ENCODE data around the gene PURA.

PURA gene

DNA sequence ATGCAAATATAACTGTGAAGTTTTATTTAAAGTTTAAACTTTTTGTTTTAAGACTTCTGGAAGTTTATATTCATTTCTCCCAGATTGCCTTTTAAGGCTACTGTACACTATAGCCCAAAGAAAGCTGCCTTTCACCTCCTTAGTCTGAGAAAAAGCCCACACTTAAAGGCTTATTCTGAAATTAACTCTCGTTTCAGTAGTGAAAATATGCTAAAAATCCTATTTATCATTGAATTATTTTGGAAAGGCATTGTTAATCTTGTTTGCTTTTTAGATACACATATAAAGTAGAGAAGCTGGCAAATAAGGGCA, 3.3 kb upstream of the PURA start:
- no peak for FAIRE-seq

DNA sequence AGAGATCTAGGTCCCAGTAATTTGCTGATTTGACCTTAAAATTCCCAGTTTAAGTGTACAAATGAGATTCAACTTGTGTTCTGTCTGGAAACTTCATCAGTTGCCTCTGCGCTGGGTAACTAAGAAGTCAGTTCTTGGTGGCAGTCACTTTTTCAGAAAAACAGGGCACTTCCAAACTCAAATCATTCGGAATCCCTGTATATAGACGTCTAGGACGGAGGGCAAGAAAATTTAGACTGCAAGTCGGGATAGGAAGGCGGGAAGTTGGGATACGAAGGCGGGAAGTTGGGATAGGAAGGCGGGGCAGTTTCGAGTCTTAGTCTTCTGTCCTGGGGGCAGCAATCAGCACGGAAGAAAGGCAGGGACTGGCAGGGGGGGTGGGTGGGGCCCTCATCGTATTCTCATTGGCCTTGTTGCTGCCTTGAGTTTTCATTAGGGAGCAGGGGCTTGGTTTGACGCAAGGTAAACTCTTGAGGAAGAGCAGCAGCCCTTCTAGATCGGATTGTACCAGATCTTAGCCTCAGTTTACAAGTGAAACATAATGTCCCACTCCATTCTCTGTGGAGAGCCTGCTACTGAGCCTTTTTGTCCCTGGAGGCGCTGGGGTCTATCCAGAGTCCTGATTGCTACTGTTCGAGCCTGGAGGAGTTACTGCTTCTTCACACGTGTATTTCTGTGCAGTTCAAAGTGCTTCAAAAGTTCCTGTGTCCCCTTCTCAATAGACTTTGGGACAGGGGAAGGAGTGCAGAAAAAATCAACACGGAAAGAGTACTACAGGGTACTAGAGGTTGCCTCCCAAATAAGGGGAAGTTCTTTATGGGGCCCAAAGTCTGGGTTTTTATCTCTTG, 2.7 kb upstream of the PURA start:
- no peak for FAIRE-seq

DNA sequence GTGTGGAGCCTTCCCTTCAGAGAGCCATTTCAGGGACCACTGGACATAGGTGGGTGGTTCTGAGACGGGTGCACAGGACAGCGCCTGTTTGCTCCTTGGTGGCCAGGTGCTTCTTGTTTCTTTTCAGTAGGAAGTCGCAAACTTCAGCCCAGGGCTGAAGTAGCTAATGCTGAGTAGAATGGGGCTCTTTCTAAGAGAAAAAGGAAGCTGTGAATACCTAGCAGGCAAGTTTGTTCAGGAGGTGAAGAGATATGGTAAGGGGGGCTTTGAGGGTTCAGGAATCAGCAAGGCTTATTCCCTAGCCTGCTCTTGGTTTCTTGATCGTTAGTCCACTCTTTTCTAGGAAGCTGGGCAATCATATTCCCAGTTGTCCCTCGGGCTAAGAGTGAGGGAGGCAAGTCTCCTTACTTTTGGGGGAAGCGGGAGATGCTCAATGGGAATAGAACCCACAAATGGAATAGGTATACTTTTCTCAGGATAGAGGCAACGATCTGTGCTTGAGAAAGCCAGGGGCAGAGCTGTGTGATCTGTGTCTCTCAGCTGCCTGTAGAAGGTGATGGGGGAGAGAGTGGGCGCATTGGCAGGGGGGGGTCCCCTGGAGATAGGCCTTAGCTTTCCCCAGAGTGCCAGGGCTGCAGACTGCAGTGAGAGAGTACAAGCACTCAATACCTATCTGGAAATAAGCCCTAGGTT, 1.9 kb upstream of the PURA start:
- FAIRE-seq = no peak

DNA sequence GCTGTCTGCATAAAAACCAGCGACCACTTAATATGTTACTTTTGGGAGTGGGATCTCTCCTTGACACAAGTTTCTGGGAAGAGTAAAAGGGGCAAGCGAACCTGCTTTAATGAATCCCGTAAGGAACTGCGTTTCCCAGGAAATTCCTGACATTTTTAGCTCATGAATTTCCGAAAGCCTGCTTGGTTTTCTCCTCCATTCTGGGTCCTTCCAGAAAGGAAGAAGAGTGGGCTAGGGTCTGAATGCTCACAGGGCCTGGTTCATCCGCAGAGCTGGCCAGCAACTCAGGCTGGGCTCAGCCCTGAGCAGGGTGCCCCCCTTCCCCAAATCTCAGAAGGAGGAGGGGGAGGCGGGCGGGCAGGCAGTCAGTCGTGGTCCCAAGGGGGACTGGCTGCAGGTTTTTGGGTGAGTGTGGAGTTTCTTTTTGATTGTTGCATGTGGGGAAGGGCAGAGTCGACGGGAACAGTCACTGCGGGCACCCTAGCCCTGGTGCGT, 1.2 kb upstream of the PURA start:
- FAIRE-seq = no peak

DNA sequence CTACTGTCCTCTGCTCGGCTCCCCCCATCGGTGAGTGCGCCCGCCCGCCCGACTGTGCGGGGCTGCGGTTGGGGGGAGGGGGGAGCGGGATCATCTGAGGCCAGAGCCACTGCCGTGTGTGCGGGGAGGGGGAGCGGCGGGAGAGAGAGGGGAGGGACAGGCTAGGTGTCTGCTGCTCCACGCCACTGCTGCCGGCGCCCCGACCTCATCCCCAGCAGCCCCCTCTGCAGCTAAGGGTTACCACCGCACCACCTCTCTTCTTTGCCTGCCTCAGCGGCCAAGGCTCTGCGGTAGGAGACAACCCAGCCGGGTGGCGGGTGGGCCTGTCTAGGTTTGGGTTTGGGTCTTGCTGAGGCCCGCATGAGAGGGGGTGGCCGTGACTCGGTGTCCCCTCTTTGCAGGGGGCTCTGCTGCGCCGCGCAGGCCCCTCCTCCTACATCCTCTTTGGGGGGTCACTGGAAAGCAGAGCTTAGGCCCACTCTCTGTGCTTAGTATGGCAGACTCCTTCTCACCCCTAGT, 670 bp upstream of the PURA start:
- FAIRE-seq = no peak

DNA sequence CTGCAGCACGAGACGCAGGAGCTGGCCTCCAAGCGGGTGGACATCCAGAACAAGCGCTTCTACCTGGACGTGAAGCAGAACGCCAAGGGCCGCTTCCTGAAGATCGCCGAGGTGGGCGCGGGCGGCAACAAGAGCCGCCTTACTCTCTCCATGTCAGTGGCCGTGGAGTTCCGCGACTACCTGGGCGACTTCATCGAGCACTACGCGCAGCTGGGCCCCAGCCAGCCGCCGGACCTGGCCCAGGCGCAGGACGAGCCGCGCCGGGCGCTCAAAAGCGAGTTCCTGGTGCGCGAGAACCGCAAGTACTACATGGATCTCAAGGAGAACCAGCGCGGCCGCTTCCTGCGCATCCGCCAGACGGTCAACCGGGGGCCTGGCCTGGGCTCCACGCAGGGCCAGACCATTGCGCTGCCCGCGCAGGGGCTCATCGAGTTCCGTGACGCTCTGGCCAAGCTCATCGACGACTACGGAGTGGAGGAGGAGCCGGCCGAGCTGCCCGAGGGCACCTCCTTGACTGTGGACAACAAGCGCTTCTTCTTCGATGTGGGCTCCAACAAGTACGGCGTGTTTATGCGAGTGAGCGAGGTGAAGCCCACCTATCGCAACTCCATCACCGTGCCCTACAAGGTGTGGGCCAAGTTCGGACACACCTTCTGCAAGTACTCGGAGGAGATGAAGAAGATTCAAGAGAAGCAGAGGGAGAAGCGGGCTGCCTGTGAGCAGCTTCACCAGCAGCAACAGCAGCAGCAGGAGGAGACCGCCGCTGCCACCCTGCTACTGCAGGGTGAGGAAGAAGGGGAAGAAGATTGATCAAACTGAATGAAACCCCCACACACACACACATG, 654 bp downstream of the PURA start:
- no peak for FAIRE-seq

GRCh38 chr5:140115186-140115500, 1.2 kb downstream of the PURA start:
- FAIRE-seq = no peak

- FAIRE-seq = no peak
Measured at GRCh38 chr5:140116716-140117115, 2.8 kb downstream of the PURA start.

GRCh38 chr5:140117523-140117922, 3.6 kb downstream of the PURA start:
- no peak for FAIRE-seq

DNA sequence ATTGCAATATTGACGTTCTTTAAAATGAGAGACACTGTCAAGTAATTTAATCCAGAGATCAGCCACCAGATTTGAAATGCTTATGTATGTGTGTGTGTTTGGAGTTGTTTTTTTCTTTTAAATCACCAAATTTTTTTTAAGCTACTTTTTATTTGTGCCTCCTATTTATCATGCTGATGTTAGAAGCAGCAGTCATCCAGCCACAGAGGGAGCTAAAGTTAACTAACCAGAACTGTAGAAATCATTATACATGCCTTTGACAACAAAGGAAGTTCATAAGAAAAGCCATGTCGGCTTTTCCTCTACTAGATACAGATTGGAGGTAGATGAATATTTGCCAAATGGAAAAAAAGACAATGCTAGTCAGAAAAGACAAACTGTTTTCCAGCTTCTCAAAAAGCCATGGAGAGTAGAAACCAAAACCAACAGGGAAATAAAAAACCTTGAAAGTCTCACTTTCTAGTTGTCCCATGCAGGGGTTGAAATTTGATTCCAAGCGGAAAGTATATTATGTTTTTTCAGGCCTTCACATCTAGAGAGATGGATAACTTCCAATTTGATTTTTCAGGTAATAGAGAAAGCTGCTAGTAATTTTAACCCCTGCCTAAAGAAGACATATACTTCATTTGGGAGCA, 4.5 kb downstream of the PURA start:
- FAIRE-seq = no peak

DNA sequence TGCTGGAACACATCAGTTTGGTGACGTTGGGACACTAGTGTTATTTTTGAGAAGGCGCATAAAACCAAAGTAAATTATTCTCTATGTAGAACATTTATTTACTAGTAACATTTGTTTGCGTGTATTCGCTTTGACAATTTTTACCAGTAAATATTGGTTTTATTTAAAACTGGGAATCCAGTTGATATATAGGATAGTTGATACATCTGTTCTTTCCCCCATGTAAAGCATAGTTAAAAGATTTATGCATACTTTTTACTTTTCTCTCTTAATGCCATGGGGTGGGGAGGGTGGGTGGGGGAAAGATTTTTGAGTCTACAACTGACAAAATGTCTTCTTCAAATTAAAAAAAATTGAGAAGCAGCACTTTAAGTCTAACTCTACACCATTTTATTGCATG, 11.7 kb downstream of the PURA start, which contains the start of gene IGIP:
Gene IGIP, plus strand, starts transcription at position 301 of the 400 bp plus-strand sequence. CDS start 2,540 bp downstream, outside the sequence.
- no peak for FAIRE-seq

- no peak for FAIRE-seq
Measured at GRCh38 chr5:140126315-140127012, 12.6 kb downstream of the PURA start.

DNA sequence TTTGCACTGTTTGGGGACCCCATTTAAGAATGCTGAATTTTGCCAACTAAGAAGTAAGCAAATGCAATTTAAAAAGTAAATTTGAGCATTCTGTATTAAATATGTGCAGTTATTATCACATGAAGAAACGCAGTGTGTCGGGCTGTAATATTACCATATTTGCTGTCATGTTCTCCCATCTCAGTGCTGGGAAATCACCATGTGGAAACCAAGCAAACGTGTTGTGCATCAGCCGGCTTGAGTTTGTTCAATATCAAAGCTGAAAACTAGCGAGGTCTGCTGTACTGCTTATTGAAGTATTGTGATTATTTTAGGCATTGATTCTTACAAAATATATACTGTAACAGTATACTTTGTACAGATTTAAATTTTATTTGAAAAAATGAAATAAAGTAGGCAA, 14.5 kb downstream of the PURA start:
- FAIRE-seq = no peak

- FAIRE-seq = no peak
Measured at GRCh38 chr5:140130949-140131733, 17.2 kb downstream of the PURA start.

DNA sequence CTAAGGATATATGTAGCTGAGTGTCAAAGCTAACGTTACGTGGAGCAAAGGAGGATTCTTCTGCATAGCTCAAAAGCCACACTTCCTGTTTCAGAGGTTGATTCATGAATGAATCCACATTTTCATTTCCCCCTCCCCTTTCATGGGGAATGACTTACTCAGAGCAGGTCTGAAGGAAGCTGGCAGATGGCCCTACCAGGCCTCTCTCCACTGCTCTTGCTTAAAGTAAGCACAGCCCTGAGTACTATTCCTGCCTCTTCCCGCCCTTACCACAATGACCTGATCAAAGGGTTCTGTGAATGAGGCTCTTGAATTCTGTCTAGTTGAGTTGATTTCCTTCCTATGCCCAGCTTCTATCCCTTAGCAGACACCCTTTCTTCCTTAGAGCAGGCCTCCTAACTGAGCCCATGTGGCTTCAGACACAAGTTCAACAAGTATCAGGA, 18.1 kb downstream of the PURA start:
- no peak for FAIRE-seq

- FAIRE-seq = no peak
Measured at GRCh38 chr5:140133514-140134167, 19.7 kb downstream of the PURA start.

DNA sequence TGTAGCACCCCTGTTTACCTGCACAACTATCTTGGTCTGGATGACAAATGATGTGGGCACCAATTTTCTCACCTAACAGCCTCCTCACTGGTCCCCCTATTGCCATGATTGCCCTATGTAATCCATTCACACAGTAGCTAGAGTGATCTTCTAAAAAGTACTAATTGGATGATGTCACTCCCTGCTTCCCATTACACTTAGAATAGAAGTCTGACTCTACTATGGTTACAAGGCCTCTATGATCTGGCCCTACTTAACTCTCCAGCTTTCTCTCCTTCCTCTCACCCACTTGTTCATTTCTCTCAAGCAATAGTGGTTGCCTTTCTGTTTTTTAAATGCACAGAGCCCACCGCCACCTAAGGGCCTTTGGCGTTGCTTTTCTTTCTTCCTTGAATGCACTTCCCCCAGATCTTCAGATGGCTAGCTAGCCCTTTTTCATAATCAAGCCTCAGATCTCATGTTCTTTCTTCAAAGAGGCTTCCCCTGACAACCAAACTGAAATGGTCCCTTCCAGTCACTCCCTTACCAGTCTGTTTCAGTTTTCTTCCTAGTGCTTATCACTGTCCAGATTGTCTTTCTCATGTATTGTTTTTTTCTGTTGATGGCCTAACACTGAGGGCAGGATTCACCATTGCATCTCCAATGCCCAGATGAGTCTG, 20.5 kb downstream of the PURA start:
- no peak for FAIRE-seq

GRCh38 chr5:140135127-140135526, 21.2 kb downstream of the PURA start:
- FAIRE-seq = no peak

DNA sequence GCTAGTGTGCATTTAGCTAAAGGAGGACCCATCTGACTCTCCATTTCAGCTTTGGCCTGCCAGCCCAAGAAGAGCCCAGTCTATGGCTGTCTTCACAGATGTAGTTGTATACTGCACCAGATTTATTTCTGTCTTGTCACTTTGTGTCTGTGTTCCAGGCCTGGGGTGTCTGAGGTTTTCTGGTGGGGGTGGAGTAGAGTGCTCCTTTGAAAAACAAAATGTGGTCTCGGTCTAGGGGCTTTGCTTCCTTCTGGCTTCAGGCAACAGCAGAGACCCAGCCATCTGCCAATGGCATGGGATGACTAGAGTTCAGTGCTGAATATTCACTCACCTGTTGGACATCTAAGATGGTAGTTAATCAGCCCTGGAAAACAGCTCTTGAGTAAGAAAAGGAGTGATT, 22.7 kb downstream of the PURA start:
- no peak for FAIRE-seq

- FAIRE-seq = no peak
Measured at GRCh38 chr5:140140435-140140834, 26.5 kb downstream of the PURA start.
